Fibroblast of lung (primary cell): ENCODE measurements around the gene USP47.

Source experiments
- CTCF ChIP-seq, 2 donors: IDR thresholded peaks in 1 of 2; conservative IDR thresholded peaks in 1 of 2; 1 replicate in 1 of 2; 2 replicates in 1 of 2; pipeline ENCODE4 v1.5.1; 2011 to 2012; ENCODE audit warnings: low read length in 2 of 2, control low read depth in 1 of 2, inconsistent platforms in 1 of 2, low read depth in 1 of 2, mild to moderate bottlenecking in 1 of 2
- EZH2 ChIP-seq: IDR thresholded peaks from 2 replicates; pipeline ENCODE4 v1.5.1; 2012; ENCODE audit warnings: low read length, control low read depth, mild to moderate bottlenecking; ENCODE audit errors: missing control alignments

GRCh38 chr11:11988099-11988651, 146.4 kb downstream of the USP47 start:
- TF ChIP-seq CTCF (conservative IDR thresholded peaks at IDR 0.05 in 1 of 2, IDR thresholded peaks at IDR 0.05 in 1 of 2; ENCODE audit: low read depth in 1 of 2, low read length in 2 of 2) (no peak), EZH2 (no peak)
